HEK293 (cell line): ENCODE measurements around the gene DCST1.

Experiments
- CTCF ChIA-PET: fragments of 350-600 bp; formaldehyde crosslinking; extraction: SDS; loops from one replicate; lab custom pipeline; 2021; ENCODE audit warnings: antibody characterized with exemption; lab: Yijun Ruan, JAX
- POLR2A ChIA-PET: fragments of 300-600 bp; formaldehyde crosslinking; extraction: SDS; loops from one replicate; lab custom pipeline; 2020; ENCODE audit warnings: antibody characterized with exemption, inconsistent platforms; lab: Yijun Ruan, JAX
- H3K27ac ChIP-seq: fragments of 200-500 bp; sonication (Bioruptor generic); 2 replicates; pipeline ENCODE4 v1.5.1; 2014; ENCODE audit warnings: low read depth, low read length, control low read depth, inconsistent platforms; ENCODE audit errors: extremely low read depth
- H3K36me3 ChIP-seq, 2 experiments: fragments of 200-500 bp in 1 of 2; sonication (Bioruptor generic) in 1 of 2; 1 replicate in 1 of 2; 2 replicates in 1 of 2; pipeline ENCODE4 v1.5.1; 2014 to 2017; ENCODE audit warnings: inconsistent platforms in 2 of 2, low read length in 2 of 2; ENCODE audit not compliant: control insufficient read depth in 2 of 2, insufficient read depth in 1 of 2
- H3K4me1 ChIP-seq: fragments of 200-500 bp; sonication (Bioruptor generic); 2 replicates; pipeline ENCODE4 v1.5.1; 2014; ENCODE audit warnings: mild to moderate bottlenecking, low read length, inconsistent platforms; ENCODE audit not compliant: control insufficient read depth, insufficient read depth
- H3K4me3 ChIP-seq: 2 replicates; pipeline ENCODE4 v1.5.1; 2011; ENCODE audit warnings: low read depth, mild to moderate bottlenecking, control low read depth, low read length, moderate library complexity
- H3K9me3 ChIP-seq: fragments of 200-500 bp; sonication (Bioruptor generic); 2 replicates; pipeline ENCODE4 v1.5.1; 2014; ENCODE audit warnings: low read depth, low read length, inconsistent platforms; ENCODE audit not compliant: control insufficient read depth, insufficient read depth
- GLIS1 ChIP-seq: fragments of 450-650 bp; formaldehyde crosslinking; IDR thresholded peaks from 2 replicates; pipeline ENCODE4 v1.5.1; 2016; ENCODE audit warnings: missing biosample characterization, missing genetic modification characterization
- GLIS2 ChIP-seq: fragments of 450-650 bp; formaldehyde crosslinking; IDR thresholded peaks from 2 replicates; pipeline ENCODE4 v1.5.1; 2016; ENCODE audit warnings: missing biosample characterization, missing genetic modification characterization
- HOXC10 ChIP-seq: sonication (generic); formaldehyde crosslinking; IDR thresholded peaks from 2 replicates; pipeline ENCODE4 v1.8.1; 2023; ENCODE audit warnings: mild to moderate bottlenecking, missing genetic modification reagents
- KLF1 ChIP-seq: fragments of 450-650 bp; formaldehyde crosslinking; IDR thresholded peaks from 2 replicates; pipeline ENCODE4 v1.5.1; 2016; ENCODE audit warnings: missing biosample characterization, missing genetic modification characterization
- KLF10 ChIP-seq: fragments of 450-650 bp; IDR thresholded peaks from 2 replicates; pipeline ENCODE4 v1.5.1; 2018; ENCODE audit warnings: missing biosample characterization, mild to moderate bottlenecking, missing genetic modification characterization
- KLF8 ChIP-seq: fragments of 450-650 bp; formaldehyde crosslinking; IDR thresholded peaks from 2 replicates; pipeline ENCODE4 v1.5.1; 2016; ENCODE audit warnings: missing biosample characterization, missing genetic modification characterization
- OSR2 ChIP-seq: fragments of 450-650 bp; formaldehyde crosslinking; IDR thresholded peaks from 2 replicates; pipeline ENCODE4 v1.5.1; 2016; ENCODE audit warnings: missing biosample characterization, missing genetic modification characterization
- SALL2 ChIP-seq: fragments of 450-650 bp; formaldehyde crosslinking; IDR thresholded peaks from 2 replicates; pipeline ENCODE4 v1.5.0; 2017; ENCODE audit warnings: missing biosample characterization, mild to moderate bottlenecking, missing genetic modification characterization, borderline replicate concordance
- SP3 ChIP-seq: fragments of 450-650 bp; formaldehyde crosslinking; IDR thresholded peaks from 2 replicates; pipeline ENCODE4 v1.5.1; 2016; ENCODE audit warnings: missing biosample characterization, missing genetic modification characterization
- TCF7L2 ChIP-seq: IDR thresholded peaks from 2 replicates; pipeline ENCODE4 v1.6.1; 2011; ENCODE audit warnings: low read depth, mild to moderate bottlenecking, inconsistent platforms, low read length, moderate library complexity, borderline replicate concordance
- ZEB2 ChIP-seq: fragments of 450-650 bp; formaldehyde crosslinking; IDR thresholded peaks from 2 replicates; pipeline ENCODE4 v1.5.1; 2016; ENCODE audit warnings: missing biosample characterization, missing genetic modification characterization
- ZNF37A ChIP-seq: fragments of 450-650 bp; IDR thresholded peaks from 2 replicates; pipeline ENCODE4 v1.5.1; 2018; ENCODE audit warnings: missing biosample characterization, missing genetic modification characterization
- ZNF521 ChIP-seq: fragments of 450-650 bp; formaldehyde crosslinking; IDR thresholded peaks from 2 replicates; pipeline ENCODE4 v1.5.1; 2017; ENCODE audit warnings: missing biosample characterization, mild to moderate bottlenecking, missing genetic modification characterization
- ZNF548 ChIP-seq: fragments of 450-650 bp; formaldehyde crosslinking; IDR thresholded peaks from 2 replicates; pipeline ENCODE4 v1.5.1; 2016; ENCODE audit warnings: missing biosample characterization, missing genetic modification characterization
- ZNF610 ChIP-seq: fragments of 450-650 bp; formaldehyde crosslinking; IDR thresholded peaks from 2 replicates; pipeline ENCODE4 v1.5.1; 2016; ENCODE audit warnings: missing biosample characterization, missing genetic modification characterization, borderline replicate concordance
- ZNF623 ChIP-seq: fragments of 450-650 bp; formaldehyde crosslinking; IDR thresholded peaks from 2 replicates; pipeline ENCODE4 v1.5.1; 2016; ENCODE audit warnings: missing biosample characterization, missing genetic modification characterization
- ZNF624 ChIP-seq: fragments of 450-650 bp; formaldehyde crosslinking; IDR thresholded peaks from 2 replicates; pipeline ENCODE4 v1.5.1; 2017; ENCODE audit warnings: missing biosample characterization, missing genetic modification characterization
- ZNF837 ChIP-seq: fragments of 450-650 bp; formaldehyde crosslinking; IDR thresholded peaks from 2 replicates; pipeline ENCODE4 v1.5.1; 2016; ENCODE audit warnings: missing biosample characterization, missing genetic modification characterization
- ZNF843 ChIP-seq: fragments of 450-650 bp; formaldehyde crosslinking; IDR thresholded peaks from 2 replicates; pipeline ENCODE4 v1.5.1; 2016; ENCODE audit warnings: missing biosample characterization, missing genetic modification characterization
- TF ChIP-seq, protein P1 (sequence below): fragments of 450-650 bp; formaldehyde crosslinking; IDR thresholded peaks from 2 replicates; pipeline ENCODE4 v1.5.1; 2016; ENCODE audit warnings: missing biosample characterization, missing genetic modification characterization
- TF ChIP-seq, protein P2 (sequence below): fragments of 450-650 bp; IDR thresholded peaks from 2 replicates; pipeline ENCODE4 v1.5.1; 2018; ENCODE audit warnings: missing biosample characterization, mild to moderate bottlenecking, missing genetic modification characterization
- TF ChIP-seq, protein P3 (sequence below): fragments of 450-650 bp; formaldehyde crosslinking; IDR thresholded peaks from 2 replicates; pipeline ENCODE4 v1.5.1; 2016; ENCODE audit warnings: missing biosample characterization, missing genetic modification characterization
- TF ChIP-seq, protein P4 (sequence below): fragments of 450-650 bp; formaldehyde crosslinking; IDR thresholded peaks from 2 replicates; pipeline ENCODE4 v1.5.1; 2016; ENCODE audit warnings: missing biosample characterization, missing genetic modification characterization
- TF ChIP-seq, protein P5 (sequence below): fragments of 450-650 bp; formaldehyde crosslinking; IDR thresholded peaks from 2 replicates; pipeline ENCODE4 v1.5.1; 2016; ENCODE audit warnings: missing biosample characterization, missing genetic modification characterization, low read depth
- TF ChIP-seq, protein P6 (sequence below): IDR thresholded peaks from 2 replicates; pipeline ENCODE4 v1.6.1; 2011; ENCODE audit warnings: mild to moderate bottlenecking, low read depth, low read length, borderline replicate concordance

DCST1 gene

DNA sequence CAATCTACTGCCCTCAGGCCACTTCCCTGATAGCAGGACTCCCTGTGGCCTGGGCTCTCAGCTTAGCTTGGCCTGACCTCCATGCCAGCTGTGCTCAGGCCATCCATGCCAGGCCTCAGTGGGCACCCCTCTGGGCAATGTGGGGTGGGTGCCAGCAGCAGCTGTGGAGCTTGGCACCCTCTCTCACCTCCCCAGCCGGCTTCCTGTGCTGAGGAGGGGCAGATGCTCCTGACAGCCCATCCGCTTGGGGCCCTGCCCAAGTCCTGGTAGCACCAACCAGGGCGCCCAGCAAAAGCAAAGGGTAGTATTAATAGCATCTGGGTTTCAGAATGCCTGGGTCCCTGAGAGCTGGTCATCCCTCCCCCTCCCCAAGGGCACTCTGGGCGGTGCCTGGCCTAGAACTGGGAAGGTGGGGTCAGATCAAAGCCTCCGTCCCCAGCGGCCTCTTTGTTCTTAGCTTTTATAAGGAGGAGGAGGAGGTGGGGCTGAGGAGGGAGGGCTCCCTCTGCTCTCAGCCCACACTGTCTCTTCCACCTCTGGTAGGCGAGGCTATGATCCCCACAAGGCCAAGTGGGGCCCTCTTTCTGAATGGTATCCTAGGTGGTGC lies 36.0 kb downstream of the DCST1 start (continued):
- TF ChIP-seq, protein P1, sequence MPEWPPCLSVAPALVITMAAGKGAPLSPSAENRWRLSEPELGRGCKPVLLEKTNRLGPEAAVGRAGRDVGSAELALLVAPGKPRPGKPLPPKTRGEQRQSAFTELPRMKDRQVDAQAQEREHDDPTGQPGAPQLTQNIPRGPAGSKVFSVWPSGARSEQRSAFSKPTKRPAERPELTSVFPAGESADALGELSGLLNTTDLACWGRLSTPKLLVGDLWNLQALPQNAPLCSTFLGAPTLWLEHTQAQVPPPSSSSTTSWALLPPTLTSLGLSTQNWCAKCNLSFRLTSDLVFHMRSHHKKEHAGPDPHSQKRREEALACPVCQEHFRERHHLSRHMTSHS (tag by site-specific recombination): no peak
- peak; percentile 6; the same call in 1 of the 2 replicates for TF ChIP-seq OSR2 (tag by site-specific recombination)

DNA sequence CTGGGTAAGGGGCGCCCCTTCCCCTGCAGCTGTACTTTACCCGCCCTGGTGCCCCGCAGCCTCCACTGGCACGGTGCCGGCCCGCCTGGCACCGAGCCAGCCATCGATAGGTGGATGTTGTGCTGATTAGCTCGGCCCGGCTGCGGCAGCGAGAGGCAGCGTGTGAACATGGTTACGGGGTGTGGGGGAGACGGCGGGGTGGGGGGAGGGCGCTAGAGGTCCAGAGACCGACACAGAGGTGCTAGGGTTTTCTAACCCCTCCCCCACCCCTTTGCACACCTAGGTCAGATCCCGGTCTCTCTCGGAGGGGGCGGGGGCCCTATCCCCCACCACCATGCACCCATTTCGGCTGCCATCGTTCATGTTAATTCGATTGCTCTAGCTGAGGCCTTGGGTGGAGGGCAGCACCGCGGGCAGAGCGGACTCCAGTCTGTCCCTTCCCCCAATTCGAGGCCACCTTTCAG lies 36.6 kb downstream of the DCST1 start:
- H3K36me3 ChIP-seq: peaks cover 0 to 5% of the 10 kb centered on the region in 2 experiments; a peak in 1 of 3 replicates
- POLR2A ChIA-PET: interaction anchor here (0.6 kb wide), 1 partner anchor 11 kb away, joined by 3 read pairs; no protein-coding TSS in a partner anchor
- no peak overlapping the region for H3K4me3 ChIP-seq
- H3K9me3 ChIP-seq: no peaks in the 10 kb centered on the region
- H3K4me1 ChIP-seq: peaks cover 4% of the 10 kb centered on the region; the same call in 1 of the 2 replicates
- CTCF ChIA-PET: interaction anchor here (0.7 to 8.0 kb wide), 6 partner anchors 9 to 103 kb away, joined by 3 to 66 read pairs (median 6); partner anchors contain the start of genes EFNA3 and KRTCAP2
- no peak overlapping the region; the same call in 1 of the 2 replicates for H3K27ac ChIP-seq
- TF ChIP-seq ZNF843 (tag by site-specific recombination) (no peak), GLIS1 (0 out of 2 replicates have a peak, but pooled peaks have one; percentile 3), KLF1 (no peak), ZNF837 (no peak), GLIS2 (peak; percentile 3; the same call in 1 of the 2 replicates), SALL2 (tag by site-specific recombination) (no peak), TCF7L2 (peak; percentile 8; the same call in 1 of the 2 replicates), ZNF37A (tag by site-specific recombination) (peak; percentile 37; the same call in 1 of the 2 replicates), ZNF624 (tag by site-specific recombination) (no peak), ZEB2 (tag by site-specific recombination) (no peak), HOXC10 (no peak), KLF8 (tag by site-specific recombination) (no peak), KLF10 (tag by site-specific recombination) (0 out of 2 replicates have a peak, but pooled peaks have one; percentile 6), SP3 (tag by site-specific recombination) (no peak), ZNF610 (tag by site-specific recombination) (no peak), ZNF548 (tag by site-specific recombination) (no peak), ZNF521 (tag by site-specific recombination) (no peak), ZNF623 (tag by site-specific recombination) (no peak)
- TF ChIP-seq, protein P2, sequence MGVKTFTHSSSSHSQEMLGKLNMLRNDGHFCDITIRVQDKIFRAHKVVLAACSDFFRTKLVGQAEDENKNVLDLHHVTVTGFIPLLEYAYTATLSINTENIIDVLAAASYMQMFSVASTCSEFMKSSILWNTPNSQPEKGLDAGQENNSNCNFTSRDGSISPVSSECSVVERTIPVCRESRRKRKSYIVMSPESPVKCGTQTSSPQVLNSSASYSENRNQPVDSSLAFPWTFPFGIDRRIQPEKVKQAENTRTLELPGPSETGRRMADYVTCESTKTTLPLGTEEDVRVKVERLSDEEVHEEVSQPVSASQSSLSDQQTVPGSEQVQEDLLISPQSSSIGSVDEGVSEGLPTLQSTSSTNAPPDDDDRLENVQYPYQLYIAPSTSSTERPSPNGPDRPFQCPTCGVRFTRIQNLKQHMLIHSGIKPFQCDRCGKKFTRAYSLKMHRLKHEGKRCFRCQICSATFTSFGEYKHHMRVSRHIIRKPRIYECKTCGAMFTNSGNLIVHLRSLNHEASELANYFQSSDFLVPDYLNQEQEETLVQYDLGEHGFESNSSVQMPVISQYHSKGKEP (tag by site-specific recombination): no peak
- TF ChIP-seq, protein P3, sequence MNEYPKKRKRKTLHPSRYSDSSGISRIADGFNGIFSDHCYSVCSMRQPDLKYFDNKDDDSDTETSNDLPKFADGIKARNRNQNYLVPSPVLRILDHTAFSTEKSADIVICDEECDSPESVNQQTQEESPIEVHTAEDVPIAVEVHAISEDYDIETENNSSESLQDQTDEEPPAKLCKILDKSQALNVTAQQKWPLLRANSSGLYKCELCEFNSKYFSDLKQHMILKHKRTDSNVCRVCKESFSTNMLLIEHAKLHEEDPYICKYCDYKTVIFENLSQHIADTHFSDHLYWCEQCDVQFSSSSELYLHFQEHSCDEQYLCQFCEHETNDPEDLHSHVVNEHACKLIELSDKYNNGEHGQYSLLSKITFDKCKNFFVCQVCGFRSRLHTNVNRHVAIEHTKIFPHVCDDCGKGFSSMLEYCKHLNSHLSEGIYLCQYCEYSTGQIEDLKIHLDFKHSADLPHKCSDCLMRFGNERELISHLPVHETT (tag by site-specific recombination): no peak
- TF ChIP-seq, protein P1 (tag by site-specific recombination): no peak
- TF ChIP-seq, protein P4, sequence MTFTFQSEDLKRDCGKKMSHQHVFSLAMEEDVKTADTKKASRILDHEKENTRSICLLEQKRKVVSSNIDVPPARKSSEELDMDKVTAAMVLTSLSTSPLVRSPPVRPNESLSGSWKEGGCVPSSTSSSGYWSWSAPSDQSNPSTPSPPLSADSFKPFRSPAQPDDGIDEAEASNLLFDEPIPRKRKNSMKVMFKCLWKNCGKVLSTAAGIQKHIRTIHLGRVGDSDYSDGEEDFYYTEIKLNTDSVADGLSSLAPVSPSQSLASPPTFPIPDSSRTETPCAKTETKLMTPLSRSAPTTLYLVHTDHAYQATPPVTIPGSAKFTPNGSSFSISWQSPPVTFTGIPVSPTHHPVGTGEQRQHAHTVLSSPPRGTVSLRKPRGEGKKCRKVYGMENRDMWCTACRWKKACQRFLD (tag by site-specific recombination): no peak
- TF ChIP-seq, protein P5, sequence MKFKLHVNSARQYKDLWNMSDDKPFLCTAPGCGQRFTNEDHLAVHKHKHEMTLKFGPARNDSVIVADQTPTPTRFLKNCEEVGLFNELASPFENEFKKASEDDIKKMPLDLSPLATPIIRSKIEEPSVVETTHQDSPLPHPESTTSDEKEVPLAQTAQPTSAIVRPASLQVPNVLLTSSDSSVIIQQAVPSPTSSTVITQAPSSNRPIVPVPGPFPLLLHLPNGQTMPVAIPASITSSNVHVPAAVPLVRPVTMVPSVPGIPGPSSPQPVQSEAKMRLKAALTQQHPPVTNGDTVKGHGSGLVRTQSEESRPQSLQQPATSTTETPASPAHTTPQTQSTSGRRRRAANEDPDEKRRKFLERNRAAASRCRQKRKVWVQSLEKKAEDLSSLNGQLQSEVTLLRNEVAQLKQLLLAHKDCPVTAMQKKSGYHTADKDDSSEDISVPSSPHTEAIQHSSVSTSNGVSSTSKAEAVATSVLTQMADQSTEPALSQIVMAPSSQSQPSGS (tag by site-specific recombination): no peak
- TF ChIP-seq, protein P6, sequence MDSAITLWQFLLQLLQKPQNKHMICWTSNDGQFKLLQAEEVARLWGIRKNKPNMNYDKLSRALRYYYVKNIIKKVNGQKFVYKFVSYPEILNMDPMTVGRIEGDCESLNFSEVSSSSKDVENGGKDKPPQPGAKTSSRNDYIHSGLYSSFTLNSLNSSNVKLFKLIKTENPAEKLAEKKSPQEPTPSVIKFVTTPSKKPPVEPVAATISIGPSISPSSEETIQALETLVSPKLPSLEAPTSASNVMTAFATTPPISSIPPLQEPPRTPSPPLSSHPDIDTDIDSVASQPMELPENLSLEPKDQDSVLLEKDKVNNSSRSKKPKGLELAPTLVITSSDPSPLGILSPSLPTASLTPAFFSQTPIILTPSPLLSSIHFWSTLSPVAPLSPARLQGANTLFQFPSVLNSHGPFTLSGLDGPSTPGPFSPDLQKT: no peak
